H1 (cell line): ENCODE measurements around the gene OTC. TPM values are rescaled to one million over a fixed set of nuclear protein-coding genes. Genes with fewer than 3 reads are reported as not detected.

ENCODE experiments used
- CTCF ChIA-PET: fragments of 300-600 bp; sonication (Branson Sonifier 250); formaldehyde crosslinking; loops from one replicate; lab custom pipeline; 2021; ENCODE audit not compliant: partially characterized antibody; lab: Charles Lee
- POLR2A ChIA-PET: fragments of 300-600 bp; sonication (Branson Sonifier 250); formaldehyde crosslinking; loops from one replicate; lab custom pipeline; 2021; ENCODE audit warnings: inconsistent platforms; ENCODE audit not compliant: partially characterized antibody; lab: Charles Lee
- DNase-seq, 2 experiments: peaks; one replicate each; pipeline versions ENCODE4 v3.0.0 to v3.0.0-alpha.2; 2010 to 2022; ENCODE audit warnings: low spot score in 2 of 2, low read depth in 1 of 2, mixed read lengths in 1 of 2
- FAIRE-seq: peaks from 2 replicates; lab custom pipeline; 2011; peaks lifted over from hg19 to GRCh38; lab: Jason Lieb, UNC
- H2AFZ ChIP-seq: 2 replicates; pipeline ENCODE4 v1.8.1; 2012; ENCODE audit warnings: low read length, inconsistent platforms
- H2AK5ac ChIP-seq: 2 replicates; pipeline ENCODE4 v1.6.1; 2013; ENCODE audit warnings: low read depth, low read length
- H2BK120ac ChIP-seq: replicated peaks from 2 replicates; pipeline ENCODE3; 2013; ENCODE audit warnings: low read depth, low read length, inconsistent platforms
- H2BK12ac ChIP-seq: 2 replicates; pipeline ENCODE4 v1.6.1; 2013; ENCODE audit warnings: low read depth, low read length
- H2BK15ac ChIP-seq: 2 replicates; pipeline ENCODE4 v1.6.1; 2013; ENCODE audit warnings: low read length
- H2BK20ac ChIP-seq: 2 replicates; pipeline ENCODE4 v1.6.1; 2013; ENCODE audit warnings: low read length
- H2BK5ac ChIP-seq: 2 replicates; pipeline ENCODE4 v1.6.1; 2013; ENCODE audit warnings: low read depth, low read length
- H3K14ac ChIP-seq: 2 replicates; pipeline ENCODE4 v1.6.1; 2013; ENCODE audit warnings: inconsistent platforms; ENCODE audit not compliant: insufficient read length
- H3K18ac ChIP-seq: 2 replicates; pipeline ENCODE4 v1.6.1; 2013; ENCODE audit warnings: low read length; ENCODE audit errors: extremely low read depth
- H3K23ac ChIP-seq: 2 replicates; pipeline ENCODE4 v1.6.1; 2013; ENCODE audit warnings: inconsistent platforms; ENCODE audit not compliant: insufficient read length
- H3K23me2 ChIP-seq: 2 replicates; pipeline ENCODE4 v1.6.1; 2013; ENCODE audit warnings: low read depth, low read length
- H3K27ac ChIP-seq: 2 replicates; pipeline ENCODE4 v1.6.1; 2011; ENCODE audit warnings: low read depth, low read length, inconsistent platforms
- H3K27me3 ChIP-seq, 4 experiments: replicated peaks in 1 of 4; 1 replicate in 1 of 4; 2 replicates in 3 of 4; pipeline versions ENCODE4 v1.6.1 to v1.8.1; 2011 to 2013; ENCODE audit warnings: low read length in 3 of 4, mild to moderate bottlenecking in 3 of 4, inconsistent platforms in 2 of 4, mixed read lengths in 2 of 4, moderate library complexity in 1 of 4; ENCODE audit not compliant: control insufficient read depth in 3 of 4, insufficient read depth in 3 of 4; ENCODE audit errors: extremely low read depth in 1 of 4
- H3K36me3 ChIP-seq, 4 experiments: 2 replicates each; pipeline versions ENCODE4 v1.6.1 to v1.8.1; 2011 to 2013; ENCODE audit warnings: mild to moderate bottlenecking in 4 of 4, low read length in 3 of 4, moderate library complexity in 2 of 4, control low read depth in 1 of 4, inconsistent platforms in 1 of 4; ENCODE audit not compliant: insufficient read depth in 4 of 4, control insufficient read depth in 2 of 4
- H3K4ac ChIP-seq: replicated peaks from 2 replicates; pipeline ENCODE3; 2013; ENCODE audit warnings: low read length, low read depth, mixed read lengths, inconsistent platforms; ENCODE audit not compliant: insufficient read length
- H3K4me1 ChIP-seq, 4 experiments: replicated peaks in 1 of 4; 1 replicate in 1 of 4; 2 replicates in 3 of 4; pipeline versions ENCODE4 v1.6.1 to v1.8.1; 2011 to 2013; ENCODE audit warnings: low read length in 3 of 4, inconsistent platforms in 2 of 4, mixed read lengths in 1 of 4; ENCODE audit not compliant: insufficient read depth in 4 of 4, control insufficient read depth in 3 of 4
- H3K4me2 ChIP-seq, 2 experiments: 2 replicates each; pipeline versions ENCODE4 v1.6.1 to v1.8.1; 2011 to 2013; ENCODE audit warnings: low read depth in 2 of 2, low read length in 2 of 2, control low read depth in 1 of 2, inconsistent platforms in 1 of 2, mild to moderate bottlenecking in 1 of 2; ENCODE audit not compliant: insufficient read depth in 1 of 2
- H3K4me3 ChIP-seq, 4 experiments: fragments of 200-600, 300-600 bp in 1 of 4; sonication (generic), shearing (Covaris generic), sonication (Bioruptor Twin) in 1 of 4; 2 replicates each; pipeline versions ENCODE4 v1.5.1 to v1.8.1; 2011 to 2016; ENCODE audit warnings: low read length in 4 of 4, low read depth in 3 of 4, control low read depth in 2 of 4, inconsistent platforms in 2 of 4, mild to moderate bottlenecking in 2 of 4, mixed read lengths in 1 of 4, moderate library complexity in 1 of 4; ENCODE audit not compliant: insufficient read depth in 2 of 4; ENCODE audit errors: extremely low read depth in 1 of 4
- H3K56ac ChIP-seq: replicated peaks from 2 replicates; pipeline ENCODE3; 2013; ENCODE audit warnings: low read depth, mild to moderate bottlenecking, mixed read lengths, low read length, inconsistent platforms; ENCODE audit not compliant: insufficient read length
- H3K79me1 ChIP-seq: 2 replicates; pipeline ENCODE4 v1.6.1; 2013; ENCODE audit warnings: low read depth, low read length, control low read depth
- H3K79me2 ChIP-seq, 2 experiments: 2 replicates each; pipeline versions ENCODE4 v1.6.1 to v1.8.1; 2012 to 2013; ENCODE audit warnings: low read length in 2 of 2, mild to moderate bottlenecking in 2 of 2, inconsistent platforms in 1 of 2; ENCODE audit not compliant: insufficient read depth in 2 of 2, control insufficient read depth in 1 of 2
- H3K9ac ChIP-seq, 4 experiments: replicated peaks in 1 of 4; 1 replicate in 1 of 4; 2 replicates in 3 of 4; pipeline versions ENCODE4 v1.6.1 to v1.8.1; 2011 to 2013; ENCODE audit warnings: low read depth in 3 of 4, low read length in 3 of 4, control low read depth in 2 of 4, mild to moderate bottlenecking in 2 of 4, moderate library complexity in 2 of 4, inconsistent platforms in 1 of 4; ENCODE audit errors: extremely low read depth in 1 of 4
- H3K9me3 ChIP-seq, 2 experiments: 2 replicates each; pipeline versions ENCODE4 v1.6.1 to v1.8.1; 2012 to 2013; ENCODE audit warnings: mild to moderate bottlenecking in 2 of 2, moderate library complexity in 2 of 2, control low read depth in 1 of 2, inconsistent platforms in 1 of 2, low read depth in 1 of 2, low read length in 1 of 2, mixed read lengths in 1 of 2; ENCODE audit not compliant: insufficient read depth in 2 of 2
- H4K20me1 ChIP-seq, 2 experiments: replicated peaks in 1 of 2; 2 replicates each; pipeline versions ENCODE3 to v1.8.1; 2011 to 2013; ENCODE audit warnings: inconsistent platforms in 2 of 2, low read length in 2 of 2, mild to moderate bottlenecking in 1 of 2; ENCODE audit not compliant: insufficient read depth in 2 of 2, control insufficient read depth in 1 of 2
- H4K5ac ChIP-seq: 2 replicates; pipeline ENCODE4 v1.6.1; 2013; ENCODE audit warnings: low read length, low read depth, mixed read lengths, inconsistent platforms; ENCODE audit not compliant: insufficient read length
- H4K8ac ChIP-seq: 2 replicates; pipeline ENCODE4 v1.8.0; 2013; ENCODE audit warnings: mild to moderate bottlenecking, moderate library complexity, low read length, inconsistent platforms; ENCODE audit not compliant: insufficient read depth; ENCODE audit errors: extremely low read depth
- H4K91ac ChIP-seq: replicated peaks from 2 replicates; pipeline ENCODE3; 2013; ENCODE audit warnings: low read length, mixed read lengths, inconsistent platforms; ENCODE audit not compliant: insufficient read length
- BRCA1 ChIP-seq: IDR thresholded peaks from 2 replicates; pipeline ENCODE4 v1.6.1; 2012; ENCODE audit warnings: low read depth, low read length, improper control_type of control experiment
- WGBS, 2 experiments: shearing (Covaris generic) in 1 of 2; methylation state at CpG; one replicate each; pipeline versions ENCODE4 v1.1.6 to v1.1.7; 2013 to 2015; ENCODE audit warnings: low lambda C conversion rate in 2 of 2, mixed read lengths in 2 of 2, inconsistent platforms in 1 of 2, low coverage in 1 of 2, missing lambda C conversion rate in 1 of 2; ENCODE audit not compliant: insufficient replicate concordance in 2 of 2, insufficient coverage in 1 of 2, insufficient read length in 1 of 2; ENCODE audit errors: extremely low coverage in 1 of 2, missing lambda C conversion rate in 1 of 2; 5-methylcytosine and 5-hydroxymethylcytosine counted together
- polyA plus RNA-seq, 7 experiments: library from polyadenylated mRNA; depleted of rRNA in 3 of 7; stranded (reverse) in 5 of 7; unstranded in 2 of 7; fragments of >200 nt in 5 of 7; fragments of 200-250 nt in 2 of 7; gene quantifications; 1 replicate in 5 of 7; 2 replicates in 1 of 7; 4 replicates in 1 of 7; pipeline versions ENCODE4 v1.2.1 to v1.2.3, GENCODE V29; 2011 to 2013; ENCODE audit warnings: missing spikeins in 2 of 7, mixed read lengths in 2 of 7
- total RNA-seq: library from RNA; stranded (reverse); fragmentation: NEBNext Ultra II Directional; extraction: Animal tissue kit (Norgen Biotek cat#: 25700); gene quantifications from 2 replicates; pipeline ENCODE4 v1.2.1, GENCODE V29; 2021

OTC gene
- total and polyA plus RNA-seq, 2 of the 8 experiments (the other 6 are each of a cell fraction or from before 2014, with no cell fraction given), result not detected

DNA sequence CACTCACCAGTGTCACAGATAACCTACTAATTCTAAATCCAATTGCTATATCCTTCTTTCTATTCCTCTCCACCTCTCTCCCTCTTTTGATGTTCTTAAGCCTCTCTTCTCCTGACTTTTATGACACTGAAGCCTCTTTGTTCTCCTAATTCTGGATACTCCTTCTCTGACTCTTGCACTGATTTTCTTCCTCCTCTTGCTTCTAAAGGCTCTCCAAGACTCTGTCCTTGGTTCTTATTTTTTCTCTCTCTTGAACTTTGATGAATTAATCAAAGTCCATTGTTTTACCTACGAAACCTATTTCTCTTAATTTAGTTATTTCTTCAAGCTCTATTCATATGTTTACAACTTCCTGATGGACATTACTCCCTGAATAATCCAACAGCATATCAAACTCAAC, 113.3 kb downstream of the OTC start:
- Histone ChIP-seq H2BK120ac (no peak overlapping the region), H3K18ac (no peak overlapping the region), H2BK20ac (no peak overlapping the region), H3K23me2 (no peaks in the 10 kb centered on the region), H4K8ac (no peak overlapping the region), H3K79me1 (no peaks in the 10 kb centered on the region), H3K4me1 (no peaks in the 10 kb centered on the region), H2AFZ (no peak overlapping the region), H2BK12ac (no peak overlapping the region), H2AK5ac (no peak overlapping the region), H3K9me3 (no peaks in the 10 kb centered on the region), H2BK15ac (no peak overlapping the region), H2BK5ac (no peak overlapping the region), H4K5ac (no peak overlapping the region), H3K4me2 (no peak overlapping the region), H3K14ac (no peak overlapping the region), H3K79me2 (no peaks in the 10 kb centered on the region), H3K23ac (no peak overlapping the region), H3K27me3 (no peaks in the 10 kb centered on the region), H4K20me1 (no peaks in the 10 kb centered on the region), H3K9ac (no peak overlapping the region), H3K56ac (no peak overlapping the region), H3K27ac (no peak overlapping the region), H3K4ac (no peak overlapping the region), H4K91ac (no peak overlapping the region), H3K36me3 (no peaks in the 10 kb centered on the region), H3K4me3 (no peak overlapping the region)
- FAIRE-seq, result no peak
- 71% methylated on average over 1 of the region's 1 CpG; no CpG with 5 or more reads in 1 of the 2 experiments for WGBS, 2 experiments
- TF ChIP-seq BRCA1, result no peak
- ChIA-PET CTCF (interaction anchor here (1.0 kb wide), 1 partner anchor 9 kb away, joined by 3 read pairs; no protein-coding TSS in a partner anchor), POLR2A (no interaction called here)
- DNase-seq, result no peak
